Retinal pigment epithelial cell (primary cell): ENCODE data around the gene SMARCA2.

Source experiments
- DNase-seq: peaks from one replicate; pipeline ENCODE4 v3.0.0-alpha.2; 2010; ENCODE audit warnings: low read depth
- H3K4me3 ChIP-seq: 2 replicates; pipeline ENCODE4 v1.5.1; 2011; ENCODE audit warnings: mild to moderate bottlenecking, low read length, control low read depth, moderate library complexity
- CTCF ChIP-seq: conservative IDR thresholded peaks from 2 replicates; pipeline ENCODE4 v1.5.1; 2011; ENCODE audit warnings: low read depth, low read length, control low read depth, inconsistent platforms

The SMARCA2 gene

GRCh38 chr9:2047916-2048315 is 32.8 kb downstream of the SMARCA2 start:
- no peak for DNase-seq
- no peak overlapping the region for H3K4me3 ChIP-seq
- TF ChIP-seq CTCF: no peak

- DNase-seq: no peak
- no peak for TF ChIP-seq CTCF
These were observed 35.1 kb downstream of the SMARCA2 start for GRCh38 chr9:2050236-2050635.

GRCh38 chr9:2053883-2054845 is 39.0 kb downstream of the SMARCA2 start:
- TF ChIP-seq CTCF: no peak
- DNase-seq: peak; percentile 4
- no peak overlapping the region for H3K4me3 ChIP-seq

More at GRCh38 chr9:2050236-2050635, 35.1 kb downstream of the SMARCA2 start:
- no peak overlapping the region for H3K4me3 ChIP-seq

- H3K4me3 ChIP-seq: no peak overlapping the region
- DNase-seq: no peak
- TF ChIP-seq CTCF: no peak
These were observed 40.1 kb downstream of the SMARCA2 start for GRCh38 chr9:2055203-2055658.

- no peak overlapping the region for H3K4me3 ChIP-seq
- no peak for TF ChIP-seq CTCF
- peak; percentile 6 for DNase-seq
These were observed 44.3 kb downstream of the SMARCA2 start for GRCh38 chr9:2059274-2059929.

- H3K4me3 ChIP-seq: no peak overlapping the region
- TF ChIP-seq CTCF: no peak
- peak; percentile 19 for DNase-seq
These were observed 45.3 kb downstream of the SMARCA2 start for GRCh38 chr9:2060424-2060823.

- TF ChIP-seq CTCF: no peak
- no peak for DNase-seq
- no peak overlapping the region for H3K4me3 ChIP-seq
These were observed 50.6 kb downstream of the SMARCA2 start for GRCh38 chr9:2065704-2066103.
